B cell (primary cell): ENCODE data around the gene COL17A1.

Experiments
- EZH2 ChIP-seq: IDR thresholded peaks from 2 replicates; pipeline ENCODE4 v1.6.1; 2012; ENCODE audit warnings: borderline replicate concordance, low read depth, mild to moderate bottlenecking, moderate library complexity, low read length; ENCODE audit not compliant: insufficient read depth, poor library complexity, severe bottlenecking
- TF ChIP-seq, protein P1 (sequence below): fragments of 200-600 bp; IDR thresholded peaks from one replicate; pipeline ENCODE4 v1.8.0; 2022; ENCODE audit warnings: antibody characterized with exemption, mild to moderate bottlenecking

GRCh38 chr10:104085801-104086400 is at the start of gene COL17A1:
- TF ChIP-seq, protein P1, sequence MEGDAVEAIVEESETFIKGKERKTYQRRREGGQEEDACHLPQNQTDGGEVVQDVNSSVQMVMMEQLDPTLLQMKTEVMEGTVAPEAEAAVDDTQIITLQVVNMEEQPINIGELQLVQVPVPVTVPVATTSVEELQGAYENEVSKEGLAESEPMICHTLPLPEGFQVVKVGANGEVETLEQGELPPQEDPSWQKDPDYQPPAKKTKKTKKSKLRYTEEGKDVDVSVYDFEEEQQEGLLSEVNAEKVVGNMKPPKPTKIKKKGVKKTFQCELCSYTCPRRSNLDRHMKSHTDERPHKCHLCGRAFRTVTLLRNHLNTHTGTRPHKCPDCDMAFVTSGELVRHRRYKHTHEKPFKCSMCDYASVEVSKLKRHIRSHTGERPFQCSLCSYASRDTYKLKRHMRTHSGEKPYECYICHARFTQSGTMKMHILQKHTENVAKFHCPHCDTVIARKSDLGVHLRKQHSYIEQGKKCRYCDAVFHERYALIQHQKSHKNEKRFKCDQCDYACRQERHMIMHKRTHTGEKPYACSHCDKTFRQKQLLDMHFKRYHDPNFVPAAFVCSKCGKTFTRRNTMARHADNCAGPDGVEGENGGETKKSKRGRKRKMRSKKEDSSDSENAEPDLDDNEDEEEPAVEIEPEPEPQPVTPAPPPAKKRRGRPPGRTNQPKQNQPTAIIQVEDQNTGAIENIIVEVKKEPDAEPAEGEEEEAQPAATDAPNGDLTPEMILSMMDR, result no peak
- no peak for TF ChIP-seq EZH2
